Nephron progenitor cell (in vitro differentiated cells): ENCODE results near the gene SLX4IP.

Source experiments
- DNase-seq: peaks from one replicate; pipeline ENCODE4 v3.0.0; 2021
- H3K27ac Mint-ChIP-seq: 2 replicates; pipeline ENCODE4 v1.8.0; 2021; ENCODE audit warnings: mild to moderate bottlenecking, moderate library complexity, mixed read lengths
- H3K27me3 Mint-ChIP-seq: 2 replicates; pipeline ENCODE4 v1.8.0; 2021; ENCODE audit warnings: mild to moderate bottlenecking, low read depth, mixed read lengths; ENCODE audit not compliant: poor library complexity
- H3K36me3 Mint-ChIP-seq: 2 replicates; pipeline ENCODE4 v1.8.0; 2021; ENCODE audit warnings: low read depth, mixed read lengths
- H3K4me1 Mint-ChIP-seq: 2 replicates; pipeline ENCODE4 v1.8.0; 2021; ENCODE audit warnings: mixed read lengths
- H3K4me3 Mint-ChIP-seq: 2 replicates; pipeline ENCODE4 v1.8.0; 2021; ENCODE audit warnings: mild to moderate bottlenecking, moderate library complexity, mixed read lengths
- H3K9me3 Mint-ChIP-seq: 2 replicates; pipeline ENCODE4 v1.8.0; 2021; ENCODE audit warnings: mild to moderate bottlenecking, moderate library complexity, mixed read lengths
- TF ChIP-seq, protein P1 (sequence below): fragments of 200-600 bp; sonication (generic); IDR thresholded peaks from 2 replicates; pipeline ENCODE4 v1.5.0; 2021; ENCODE audit warnings: antibody characterized with exemption

SLX4IP gene

DNA sequence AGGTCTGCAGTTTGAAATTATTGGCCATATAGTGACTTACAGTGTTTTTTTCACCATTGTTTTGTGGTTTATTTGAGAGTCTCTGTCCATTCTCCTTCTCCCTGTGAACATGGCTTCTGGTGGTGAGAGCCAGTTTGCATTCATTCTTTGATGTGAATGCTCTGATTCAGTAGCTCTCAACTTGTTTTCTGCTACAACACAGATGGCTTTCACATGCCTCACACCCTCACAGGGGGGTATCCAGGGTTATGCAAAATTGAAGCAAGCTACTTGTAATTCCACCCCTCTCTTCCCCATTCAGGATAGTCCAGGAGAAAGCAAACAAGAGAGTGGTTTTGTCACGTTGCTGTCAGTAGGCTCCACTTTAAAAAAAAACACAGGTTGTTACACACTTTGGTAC is 55.6 kb downstream of the SLX4IP start:
- H3K36me3 Mint-ChIP-seq: no peaks in the 10 kb centered on the region
- no peak for DNase-seq
- TF ChIP-seq, protein P1, sequence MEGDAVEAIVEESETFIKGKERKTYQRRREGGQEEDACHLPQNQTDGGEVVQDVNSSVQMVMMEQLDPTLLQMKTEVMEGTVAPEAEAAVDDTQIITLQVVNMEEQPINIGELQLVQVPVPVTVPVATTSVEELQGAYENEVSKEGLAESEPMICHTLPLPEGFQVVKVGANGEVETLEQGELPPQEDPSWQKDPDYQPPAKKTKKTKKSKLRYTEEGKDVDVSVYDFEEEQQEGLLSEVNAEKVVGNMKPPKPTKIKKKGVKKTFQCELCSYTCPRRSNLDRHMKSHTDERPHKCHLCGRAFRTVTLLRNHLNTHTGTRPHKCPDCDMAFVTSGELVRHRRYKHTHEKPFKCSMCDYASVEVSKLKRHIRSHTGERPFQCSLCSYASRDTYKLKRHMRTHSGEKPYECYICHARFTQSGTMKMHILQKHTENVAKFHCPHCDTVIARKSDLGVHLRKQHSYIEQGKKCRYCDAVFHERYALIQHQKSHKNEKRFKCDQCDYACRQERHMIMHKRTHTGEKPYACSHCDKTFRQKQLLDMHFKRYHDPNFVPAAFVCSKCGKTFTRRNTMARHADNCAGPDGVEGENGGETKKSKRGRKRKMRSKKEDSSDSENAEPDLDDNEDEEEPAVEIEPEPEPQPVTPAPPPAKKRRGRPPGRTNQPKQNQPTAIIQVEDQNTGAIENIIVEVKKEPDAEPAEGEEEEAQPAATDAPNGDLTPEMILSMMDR: no peak
- H3K4me3 Mint-ChIP-seq: no peak overlapping the region
- H3K9me3 Mint-ChIP-seq: no peaks in the 10 kb centered on the region
- H3K4me1 Mint-ChIP-seq: peaks cover 22% of the 10 kb centered on the region
- no peaks in the 10 kb centered on the region for H3K27me3 Mint-ChIP-seq
- H3K27ac Mint-ChIP-seq: peak overlapping the region; percentile 34

DNA sequence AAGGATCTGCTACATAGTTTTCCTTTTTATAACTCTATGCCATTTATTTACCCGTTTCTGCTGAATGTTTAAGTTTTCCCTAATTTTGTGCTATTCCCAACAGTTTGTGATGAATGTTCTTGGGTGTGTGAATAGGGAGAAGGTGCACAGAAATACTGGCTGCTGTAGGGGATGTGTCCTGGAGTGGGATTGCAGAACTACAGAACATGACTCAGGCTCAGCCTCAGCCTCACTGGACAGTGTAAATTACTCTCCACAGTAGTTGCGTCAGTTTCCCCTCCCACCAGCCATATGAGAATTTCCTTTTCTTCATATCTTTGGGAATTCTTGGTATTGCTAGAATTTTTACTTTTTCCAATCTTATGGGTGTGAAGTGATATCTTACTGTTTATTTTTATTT is 57.0 kb downstream of the SLX4IP start:
- no peaks in the 10 kb centered on the region for H3K27me3 Mint-ChIP-seq
- no peak overlapping the region for H3K4me3 Mint-ChIP-seq
- TF ChIP-seq, protein P1: no peak
- H3K9me3 Mint-ChIP-seq: no peaks in the 10 kb centered on the region
- no peak overlapping the region for H3K27ac Mint-ChIP-seq
- H3K4me1 Mint-ChIP-seq: peaks cover 33% of the 10 kb centered on the region
- DNase-seq: no peak
- no peaks in the 10 kb centered on the region for H3K36me3 Mint-ChIP-seq

DNA sequence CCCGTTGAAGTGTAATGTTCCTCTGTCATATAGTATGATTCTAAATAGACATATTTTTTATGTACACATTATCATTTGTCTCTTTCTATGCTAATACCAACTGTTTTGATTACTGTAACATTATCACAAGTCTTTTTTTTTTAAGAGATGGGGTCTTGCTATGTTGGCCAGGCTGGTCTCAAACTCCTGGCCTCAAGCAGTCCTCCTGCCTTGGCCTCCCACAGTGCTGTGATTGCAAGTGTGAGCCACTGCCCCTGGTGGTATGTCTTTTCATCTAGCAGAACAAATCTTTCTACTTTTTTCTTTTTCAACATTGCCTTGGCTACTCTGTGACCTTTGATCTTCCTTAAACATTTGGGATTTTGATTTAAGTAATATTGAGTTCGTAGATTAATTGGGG is 57.7 kb downstream of the SLX4IP start:
- no peak overlapping the region for H3K27ac Mint-ChIP-seq
- no peaks in the 10 kb centered on the region for H3K36me3 Mint-ChIP-seq
- no peaks in the 10 kb centered on the region for H3K9me3 Mint-ChIP-seq
- DNase-seq: no peak
- peaks cover 41% of the 10 kb centered on the region for H3K4me1 Mint-ChIP-seq
- no peaks in the 10 kb centered on the region for H3K27me3 Mint-ChIP-seq
- TF ChIP-seq, protein P1: no peak
- no peak overlapping the region for H3K4me3 Mint-ChIP-seq

DNA sequence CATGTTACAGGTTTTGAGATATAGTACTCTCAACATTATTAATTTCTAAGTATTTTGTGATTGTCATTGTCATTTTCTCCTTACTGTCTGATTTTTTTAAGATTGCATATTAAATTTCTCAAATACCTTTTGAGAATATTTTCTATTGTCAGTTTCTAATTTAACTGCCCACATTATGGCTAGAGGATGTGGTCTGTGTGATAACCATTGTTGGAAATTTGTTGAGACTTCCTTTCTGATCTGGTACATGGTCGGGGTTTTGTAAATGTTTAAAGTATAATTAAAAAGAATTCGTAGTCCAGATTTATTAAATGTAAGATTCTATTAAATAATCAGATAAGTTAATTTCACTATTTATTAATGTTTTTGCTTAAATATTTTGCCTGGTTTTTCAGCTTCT is 60.1 kb downstream of the SLX4IP start:
- TF ChIP-seq, protein P1: no peak
- Mint-ChIP-seq H3K4me1 (peaks cover 55% of the 10 kb centered on the region), H3K27me3 (no peaks in the 10 kb centered on the region), H3K4me3 (no peak overlapping the region), H3K36me3 (no peaks in the 10 kb centered on the region), H3K9me3 (no peaks in the 10 kb centered on the region), H3K27ac (no peak overlapping the region)
- DNase-seq: no peak

DNA sequence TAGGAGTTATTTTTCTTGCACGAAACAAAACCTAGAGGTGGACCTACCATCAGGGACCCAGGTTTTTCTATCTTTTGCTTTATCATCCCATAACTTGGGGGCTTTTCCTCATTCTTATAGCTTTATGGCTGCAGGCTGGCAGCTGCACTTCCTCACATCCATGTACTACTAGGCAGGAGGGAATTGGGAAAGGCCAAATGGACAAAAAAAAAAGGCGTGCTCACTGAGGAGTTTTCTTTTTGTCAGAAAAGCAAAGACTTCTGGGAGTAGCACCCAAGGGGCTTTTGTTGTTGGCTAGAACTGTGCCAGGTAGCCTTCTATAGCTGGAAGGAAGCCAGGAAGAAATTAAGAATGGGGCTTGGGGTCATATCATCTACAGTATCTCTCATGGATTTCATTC is 61.4 kb downstream of the SLX4IP start:
- Mint-ChIP-seq H3K36me3 (no peaks in the 10 kb centered on the region), H3K27me3 (no peaks in the 10 kb centered on the region), H3K4me1 (peaks cover 54% of the 10 kb centered on the region), H3K4me3 (no peak overlapping the region), H3K9me3 (no peaks in the 10 kb centered on the region), H3K27ac (peak overlapping the region; percentile 22)
- TF ChIP-seq, protein P1: no peak
- DNase-seq: no peak

DNA sequence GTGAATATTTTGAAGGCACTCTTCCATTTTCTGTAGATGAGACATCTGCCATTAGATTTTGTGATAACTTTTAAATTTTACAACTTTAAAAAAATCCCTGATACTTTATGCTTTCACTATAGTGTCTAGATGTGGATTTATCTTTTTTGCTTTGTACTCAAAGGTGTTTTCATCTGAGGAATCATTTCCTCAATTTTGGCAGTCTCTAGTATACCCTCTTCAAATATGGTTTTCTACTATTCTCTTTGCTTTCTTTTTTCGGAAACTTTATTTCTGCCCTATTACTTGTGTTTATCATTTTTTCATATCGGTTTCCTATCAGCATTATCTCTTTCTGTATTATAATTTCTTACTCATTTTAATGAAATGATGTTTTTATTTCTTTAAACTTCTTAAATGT is 62.2 kb downstream of the SLX4IP start:
- Mint-ChIP-seq H3K9me3 (no peaks in the 10 kb centered on the region), H3K27me3 (no peaks in the 10 kb centered on the region), H3K36me3 (no peaks in the 10 kb centered on the region), H3K4me1 (peaks cover 54% of the 10 kb centered on the region), H3K27ac (no peak overlapping the region), H3K4me3 (no peak overlapping the region)
- TF ChIP-seq, protein P1: no peak
- DNase-seq: no peak
